NCI-H187 treated with DMSO at 0.1 percent for 48 hours (cell line): Measurements from ENCODE around the gene ATN1.

Experiments
- DNase-seq: peaks from one replicate; lab custom pipeline; 2025; lab: John Stamatoyannopoulos, UW

The ATN1 gene

DNA sequence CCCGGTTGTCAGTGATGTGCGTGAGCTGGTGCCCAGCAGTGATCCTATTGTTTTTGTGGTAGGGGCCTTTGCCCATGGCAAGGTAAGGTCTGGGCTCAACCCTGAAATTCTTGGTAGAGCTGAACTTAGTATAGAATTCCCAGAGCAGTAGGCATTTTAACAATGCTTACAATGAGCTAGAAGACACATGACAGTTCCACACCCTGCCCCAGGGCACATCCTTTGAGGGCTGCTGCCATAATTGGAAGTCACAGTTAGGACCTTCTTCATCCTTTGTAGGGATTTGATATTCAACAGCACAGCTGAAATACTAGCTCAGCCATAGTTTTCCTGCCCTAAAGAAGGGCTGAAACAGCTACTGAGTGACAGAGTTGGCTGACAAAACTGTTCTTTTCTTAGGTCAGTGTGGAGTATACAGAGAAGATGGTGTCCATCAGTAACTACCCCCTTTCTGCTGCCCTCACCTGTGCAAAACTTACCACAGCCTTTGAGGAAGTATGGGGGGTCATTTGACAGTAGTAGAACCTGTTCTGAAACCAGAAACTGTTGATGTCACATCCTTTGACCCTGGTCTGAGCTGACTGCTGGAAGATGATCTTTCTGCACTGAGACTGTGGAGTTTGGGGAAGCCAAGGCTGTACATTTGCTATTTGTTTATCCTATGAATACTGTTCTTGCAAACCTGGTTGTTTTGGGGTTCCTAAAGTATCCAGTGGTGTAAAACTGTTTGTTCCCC lies 47.7 kb downstream of the ATN1 start:
- no peak for DNase-seq

DNA sequence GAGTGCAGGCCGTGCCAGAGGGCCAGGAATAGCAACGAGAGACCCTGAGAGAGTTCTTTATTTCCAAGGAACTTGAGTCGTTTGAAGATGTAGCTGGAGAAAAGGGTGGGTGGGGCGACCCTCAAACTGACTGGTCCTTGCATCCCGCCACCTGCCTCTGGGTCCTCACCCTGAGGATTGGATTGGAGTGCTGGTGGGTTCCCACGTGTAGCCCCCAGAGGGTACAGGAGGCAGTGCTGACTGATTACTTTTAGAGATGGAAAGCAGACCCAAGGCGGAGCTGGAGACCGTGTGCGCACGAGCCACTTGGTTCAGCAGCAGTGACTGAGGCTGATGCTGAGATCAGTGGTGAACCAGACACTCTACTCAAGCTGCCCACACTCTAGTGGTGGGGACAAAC lies 49.9 kb downstream of the ATN1 start:
- no peak for DNase-seq

DNA sequence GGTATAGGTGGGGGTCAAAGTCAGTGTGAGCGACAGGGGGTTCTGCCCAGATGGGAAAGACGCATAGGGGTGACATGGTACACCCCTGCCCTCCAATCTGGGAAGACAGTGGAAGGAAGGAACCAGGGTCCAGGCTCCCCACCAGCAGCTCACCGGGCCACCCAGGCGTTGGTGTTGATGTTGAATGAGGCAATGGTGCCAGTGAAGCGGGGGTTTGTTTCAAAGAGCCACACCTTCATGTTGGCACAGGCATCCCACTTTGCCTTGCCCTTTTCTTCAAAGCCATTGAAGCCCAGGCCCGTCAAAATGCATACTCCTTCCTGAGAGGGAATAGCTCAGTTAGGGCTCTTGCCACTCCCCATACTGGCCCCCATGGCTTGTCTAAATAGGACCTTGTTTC lies 50.4 kb downstream of the ATN1 start:
- DNase-seq: no peak

DNA sequence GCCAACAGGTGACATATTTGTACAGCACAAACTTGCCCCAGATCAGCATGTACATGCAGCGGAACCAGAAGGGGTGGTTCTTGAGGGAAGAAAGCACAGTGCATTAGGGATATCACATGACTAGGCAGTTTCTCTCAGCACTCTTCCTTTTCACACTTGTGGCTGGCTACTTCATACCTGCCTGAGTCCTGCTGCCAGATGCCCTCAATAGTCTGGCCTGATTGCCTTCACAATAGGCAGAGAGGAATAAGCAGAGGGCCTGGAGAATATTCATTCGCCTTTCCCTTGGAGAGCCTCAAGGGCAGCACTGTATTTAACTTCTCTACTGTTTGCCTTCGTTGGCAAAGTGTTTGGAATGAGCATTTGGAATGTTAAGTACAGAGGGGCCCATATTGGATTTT lies 50.9 kb downstream of the ATN1 start:
- DNase-seq: no peak

DNA sequence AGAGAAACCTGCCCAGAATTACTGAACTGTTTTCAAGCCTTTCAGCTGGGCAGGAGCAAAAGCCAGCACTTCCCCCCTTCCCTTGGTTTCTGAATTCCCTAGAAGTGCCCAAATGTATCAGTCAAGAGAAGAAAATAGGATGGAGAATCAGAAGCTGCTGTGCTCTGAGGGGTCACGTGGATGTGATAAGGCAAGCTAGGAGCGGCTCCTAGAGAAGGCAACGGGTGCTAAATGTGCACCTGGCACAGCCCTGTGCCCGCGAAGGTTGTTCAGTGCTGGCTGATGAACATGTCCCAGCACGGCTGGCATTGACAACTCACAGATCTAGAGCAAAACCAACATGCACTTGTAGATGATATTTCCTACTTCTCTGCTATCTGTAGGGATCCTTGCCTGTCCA lies 51.3 kb downstream of the ATN1 start:
- DNase-seq: no peak

DNA sequence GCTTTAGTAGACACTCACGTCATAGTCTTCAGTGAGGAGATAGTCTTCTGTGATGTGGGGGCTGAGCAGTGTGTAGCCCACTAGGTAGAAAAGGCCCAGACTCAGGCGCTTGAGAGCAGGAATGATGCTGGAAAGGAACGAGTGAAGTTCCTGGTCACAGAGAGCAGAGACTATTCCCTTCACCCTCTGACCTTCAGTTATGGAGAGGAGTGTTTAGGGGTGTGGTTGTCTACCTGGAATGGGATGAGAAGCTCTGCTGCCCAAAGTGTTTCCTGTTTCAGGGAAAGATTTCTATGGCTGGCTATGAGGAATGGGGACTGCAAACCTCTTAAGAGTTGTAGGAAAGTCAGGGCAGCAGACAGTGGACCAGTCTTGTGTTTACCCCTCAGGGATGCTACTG lies 51.7 kb downstream of the ATN1 start:
- DNase-seq: no peak

DNA sequence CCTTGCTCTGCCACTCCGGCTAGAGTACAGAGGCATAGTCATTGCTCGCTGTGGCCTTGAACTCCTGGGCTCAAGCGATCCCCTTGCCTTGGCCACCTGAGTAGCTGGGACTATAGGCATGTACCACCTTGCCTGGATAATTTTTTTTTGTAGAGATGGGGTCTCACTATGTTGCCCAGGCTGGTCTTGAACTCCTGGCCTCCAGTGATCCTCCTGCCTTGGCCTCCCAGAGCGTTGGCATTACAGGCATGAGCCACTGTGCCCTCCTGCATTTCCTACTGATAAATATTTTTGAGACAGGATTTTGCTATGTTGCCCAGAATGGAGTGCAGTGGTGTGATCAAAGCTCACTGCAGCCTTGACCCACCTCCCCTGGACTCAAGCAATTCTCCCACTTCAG lies 52.3 kb downstream of the ATN1 start:
- no peak for DNase-seq

DNA sequence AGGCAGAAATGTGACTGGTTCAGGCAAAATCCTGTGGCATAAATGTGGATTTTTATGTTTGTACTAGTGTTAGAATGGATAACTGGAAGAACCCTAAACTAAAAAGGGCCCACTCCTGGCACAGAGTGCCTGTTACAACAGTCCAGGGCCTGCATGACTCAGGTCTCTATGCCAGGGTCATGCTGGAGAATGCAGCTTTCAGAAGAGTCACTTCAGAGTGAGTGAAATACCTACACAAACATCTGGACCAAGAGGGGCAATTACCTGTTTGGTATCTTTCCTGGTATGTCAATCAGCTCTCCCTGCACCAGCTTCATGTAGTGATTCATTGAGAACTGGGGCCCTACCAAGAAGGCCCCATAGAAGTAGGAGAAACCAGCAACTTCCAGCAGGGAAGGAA lies 53.0 kb downstream of the ATN1 start:
- no peak for DNase-seq

DNA sequence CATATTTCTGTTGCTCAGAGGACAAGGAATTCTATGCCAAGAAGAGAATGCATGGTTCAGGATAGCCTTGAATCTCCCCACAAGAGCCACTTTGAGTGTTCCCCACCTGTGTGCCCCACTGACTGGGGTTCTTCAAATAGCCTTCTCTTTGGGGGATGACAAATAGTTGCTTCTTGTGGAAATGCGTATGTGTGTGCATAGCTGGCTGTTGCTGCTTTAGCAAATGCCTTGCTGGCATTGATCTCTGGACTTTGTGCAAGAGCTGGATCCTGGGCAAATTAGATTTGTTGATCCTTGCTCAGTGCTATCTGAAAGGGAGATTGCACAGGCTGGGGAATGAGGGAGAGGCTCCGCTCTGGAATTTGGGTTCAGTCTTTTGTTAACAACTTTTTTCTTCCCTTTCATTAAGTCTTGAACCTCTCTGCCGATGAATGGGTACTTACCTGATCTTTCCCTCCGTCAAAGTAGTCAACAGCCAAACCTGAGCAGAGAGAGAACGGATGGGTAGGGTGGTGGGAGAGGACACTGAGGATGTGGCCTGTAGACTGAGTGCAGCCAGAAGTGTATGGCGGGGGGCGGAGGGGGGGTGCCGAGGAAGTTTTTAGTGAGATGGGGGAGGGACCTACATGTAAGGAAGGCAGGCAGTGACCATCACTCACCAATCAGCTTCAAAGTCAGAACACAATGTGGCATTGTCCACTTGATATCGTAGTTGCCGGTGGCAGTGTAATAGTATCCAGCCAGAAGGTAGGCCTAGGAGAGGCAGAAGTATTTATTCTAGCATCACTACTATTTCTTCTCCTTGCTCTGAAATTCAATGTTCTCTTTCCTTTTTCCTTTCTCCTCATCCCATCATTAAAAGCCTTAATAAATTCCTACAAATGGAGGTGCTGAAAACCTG lies 53.6 kb downstream of the ATN1 start:
- DNase-seq: no peak

DNA sequence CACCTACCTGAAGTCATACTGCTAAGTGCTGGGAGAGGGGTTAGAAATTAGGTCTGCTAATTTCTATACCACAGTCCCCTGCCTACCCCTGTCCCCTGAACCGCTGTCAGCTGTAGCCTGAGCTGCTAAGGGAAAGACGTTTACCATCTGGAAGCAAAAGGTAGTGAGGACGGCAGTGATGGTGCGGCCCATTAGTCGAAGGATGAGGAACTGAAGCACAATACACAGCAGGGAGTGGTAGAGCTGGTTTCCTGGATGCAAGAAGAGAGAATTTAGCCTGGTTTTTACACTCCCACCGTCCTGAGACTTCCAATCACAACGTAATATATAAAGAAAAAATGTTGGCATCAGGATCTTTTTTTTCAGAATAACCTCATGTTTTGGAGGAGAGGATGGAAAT lies 54.8 kb downstream of the ATN1 start:
- no peak for DNase-seq

DNA sequence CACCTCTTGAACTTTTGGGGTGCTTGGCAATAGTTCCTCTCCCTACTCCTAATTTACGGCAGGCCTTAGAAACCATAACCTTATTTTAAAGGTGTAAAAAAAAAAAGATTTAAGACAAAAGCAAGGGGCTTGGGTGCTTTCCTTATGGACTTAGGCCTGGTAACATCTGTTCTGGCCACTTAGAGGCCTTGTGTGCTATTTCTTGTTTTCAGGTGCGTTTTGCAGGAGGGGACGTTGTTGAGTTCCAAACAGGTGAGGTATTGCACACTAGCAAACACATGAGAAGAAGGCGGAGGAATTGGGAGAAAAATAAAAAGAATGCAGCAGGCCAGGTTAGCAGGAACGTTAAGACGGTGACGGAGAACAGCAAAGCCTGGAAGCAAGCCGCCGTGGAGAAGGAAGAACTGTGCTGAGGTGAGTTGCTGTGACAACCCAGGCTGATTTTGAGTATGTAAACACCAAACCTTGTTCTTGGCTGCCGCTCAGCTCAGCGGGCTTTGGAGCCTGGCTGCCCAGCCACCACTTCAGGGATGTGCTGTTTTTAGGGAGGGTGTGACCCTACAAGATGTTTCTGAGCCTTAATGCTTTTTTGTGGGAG lies 60.3 kb downstream of the ATN1 start:
- DNase-seq: no peak
